Measurements from ENCODE around the gene PDXP. TPM values are rescaled to one million over a fixed set of nuclear protein-coding genes. Genes with fewer than 3 reads are reported as not detected.
A peak's percentile ranks its signal among the peaks of the same experiment; 100 is the strongest.

The PDXP gene
- total and polyA plus RNA-seq, 10 donors = 9.3 to 26.6 (median 12.6) TPM

DNA sequence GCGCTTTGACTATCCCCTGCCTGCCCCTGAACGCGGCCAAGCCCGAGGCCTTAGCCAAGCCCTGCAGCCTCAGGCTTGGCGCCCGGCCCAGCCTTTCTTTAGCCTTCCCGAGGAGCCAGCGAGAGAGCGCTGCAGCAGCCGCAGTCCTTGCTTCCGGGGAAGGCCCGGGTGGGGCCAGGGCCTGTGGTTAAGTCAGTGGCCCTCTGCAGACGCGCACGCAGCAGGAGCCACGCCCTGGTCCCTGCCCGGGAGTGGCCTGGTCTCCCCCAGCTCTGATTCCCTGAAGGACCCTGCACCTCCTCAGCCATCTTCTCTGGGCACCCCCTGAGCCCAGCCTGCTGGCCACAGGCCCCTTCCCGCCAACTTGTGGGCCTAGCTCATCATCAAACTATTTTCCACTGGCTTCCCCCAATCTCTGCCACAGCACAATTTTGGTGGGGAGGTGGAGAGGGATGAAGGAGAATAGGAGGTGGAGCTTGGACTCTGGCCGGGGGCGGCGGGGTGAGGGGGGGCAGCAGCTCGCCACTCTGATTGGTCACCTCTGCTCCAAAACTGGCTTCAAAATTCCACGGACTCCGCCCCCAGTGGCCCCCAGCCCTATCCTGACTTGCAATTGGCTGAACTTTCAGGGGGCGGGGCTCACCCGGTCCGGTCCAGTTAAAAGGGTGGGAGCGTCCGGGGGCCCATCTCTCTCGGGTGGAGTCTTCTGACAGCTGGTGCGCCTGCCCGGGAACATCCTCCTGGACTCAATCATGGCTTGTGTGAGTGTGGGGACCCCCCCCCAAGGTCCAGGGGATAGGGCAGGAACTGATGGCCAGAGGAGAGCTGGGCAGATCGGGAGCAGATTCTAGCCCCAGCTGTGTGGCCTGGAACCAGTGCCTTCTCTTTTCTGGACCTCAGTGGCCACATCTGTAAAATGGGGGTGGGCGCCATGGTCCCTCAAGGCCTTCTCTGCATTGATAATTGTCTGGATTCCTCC, 16.7 kb downstream of the PDXP start, which contains the start of gene LGALS1:
Gene LGALS1 (plus strand): TSS at position 686 of the 979 bp plus-strand sequence. CDS start 67 bp downstream, at position 753.
- intact Hi-C loops (cut with DNase I; ENCODE audit: low total_unique reads) = no loop called here
- Histone ChIP-seq H3K36me3 (peaks cover 0 to 25% (median 2%) of the 10 kb centered on the region in 6 donors), H3K27me3 (replicated peaks in 1 of 7) (no peaks in the 10 kb centered on the region), H3K4me1 (peaks cover 28 to 75% (median 63%) of the 10 kb centered on the region in 6 donors), H3K27ac (peak within 1 kb of the TSS; percentile 92 to 99 (median 96)), H3K9me3 (no peaks in the 10 kb centered on the region), H3K4me3 (peak within 1 kb of the TSS; percentile 47 to 87 (median 62))
- WGBS, 5 donors = 9 to 20% (median 13%) methylated on average over 28 to 34 of the region's 34 CpGs
- TF ChIP-seq POLR2AphosphoS5 (IDR thresholded peaks at IDR 0.05) (peak; percentile 55 to 86 (median 81)), POLR2A (IDR thresholded peaks at IDR 0.05) (no peak)
- TF ChIP-seq, protein P1, sequence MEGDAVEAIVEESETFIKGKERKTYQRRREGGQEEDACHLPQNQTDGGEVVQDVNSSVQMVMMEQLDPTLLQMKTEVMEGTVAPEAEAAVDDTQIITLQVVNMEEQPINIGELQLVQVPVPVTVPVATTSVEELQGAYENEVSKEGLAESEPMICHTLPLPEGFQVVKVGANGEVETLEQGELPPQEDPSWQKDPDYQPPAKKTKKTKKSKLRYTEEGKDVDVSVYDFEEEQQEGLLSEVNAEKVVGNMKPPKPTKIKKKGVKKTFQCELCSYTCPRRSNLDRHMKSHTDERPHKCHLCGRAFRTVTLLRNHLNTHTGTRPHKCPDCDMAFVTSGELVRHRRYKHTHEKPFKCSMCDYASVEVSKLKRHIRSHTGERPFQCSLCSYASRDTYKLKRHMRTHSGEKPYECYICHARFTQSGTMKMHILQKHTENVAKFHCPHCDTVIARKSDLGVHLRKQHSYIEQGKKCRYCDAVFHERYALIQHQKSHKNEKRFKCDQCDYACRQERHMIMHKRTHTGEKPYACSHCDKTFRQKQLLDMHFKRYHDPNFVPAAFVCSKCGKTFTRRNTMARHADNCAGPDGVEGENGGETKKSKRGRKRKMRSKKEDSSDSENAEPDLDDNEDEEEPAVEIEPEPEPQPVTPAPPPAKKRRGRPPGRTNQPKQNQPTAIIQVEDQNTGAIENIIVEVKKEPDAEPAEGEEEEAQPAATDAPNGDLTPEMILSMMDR (IDR thresholded peaks at IDR 0.05 in 8 of 11, conservative IDR thresholded peaks at IDR 0.05 in 3 of 11) = peak in 2 of 11 experiments; percentile 15 to 27
- DNase-seq = peak; percentile 94

DNA sequence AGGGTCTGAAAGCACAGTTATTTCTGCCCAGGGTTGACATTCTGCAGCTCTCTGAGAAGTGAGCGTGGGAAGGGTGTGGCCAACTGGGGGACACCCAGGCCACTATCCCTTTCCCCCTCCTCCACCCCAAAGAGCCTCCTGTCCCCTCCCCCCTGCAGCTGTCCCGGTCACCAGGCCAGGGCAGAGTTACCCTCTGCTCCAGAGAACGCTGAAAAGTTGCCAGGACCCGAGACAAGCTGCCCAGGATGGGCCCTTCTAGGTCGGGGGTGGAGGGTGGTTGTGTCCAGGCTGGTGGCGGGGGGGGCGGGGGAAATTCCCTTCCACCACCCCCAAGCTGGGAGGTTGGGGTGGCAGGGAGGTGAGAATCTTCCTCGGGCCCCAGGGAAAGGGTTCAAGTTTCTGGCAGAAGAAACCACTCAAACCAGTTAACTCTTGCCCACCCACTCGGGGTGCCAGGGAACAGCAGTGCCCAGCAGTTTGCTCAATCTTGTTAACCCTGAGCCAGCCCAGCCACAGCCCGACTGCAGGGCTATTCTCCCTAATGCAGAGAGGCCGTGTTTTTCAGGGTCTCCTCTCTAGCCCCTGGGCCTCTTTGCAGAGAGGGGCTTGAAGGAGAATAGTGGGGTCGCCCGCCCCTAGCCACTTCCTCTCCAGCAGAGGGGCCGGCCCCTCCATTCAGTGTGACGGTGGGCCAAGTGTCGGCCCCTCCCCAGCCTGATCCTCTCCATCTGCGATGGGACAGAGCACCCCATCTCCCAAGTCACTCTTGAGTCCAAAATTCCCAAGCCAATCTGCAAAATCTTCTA, 17.6 kb downstream of the PDXP start:
- Histone ChIP-seq H3K27ac (peak overlapping the region; percentile 92 to 99 (median 96)), H3K4me3 (peak overlapping the region; percentile 47 to 87 (median 62)), H3K9me3 (no peaks in the 10 kb centered on the region), H3K27me3 (replicated peaks in 1 of 7) (no peaks in the 10 kb centered on the region), H3K4me1 (peaks cover 28 to 82% (median 66%) of the 10 kb centered on the region in 6 donors), H3K36me3 (peaks cover 0 to 25% (median 2%) of the 10 kb centered on the region in 6 donors)
- no peak for DNase-seq
- intact Hi-C loops (cut with DNase I; ENCODE audit: low total_unique reads) = no loop called here
- 6 to 18% (median 7%) methylated on average over 10 to 17 of the region's 17 CpGs for WGBS, 5 donors
- TF ChIP-seq, protein P1 (IDR thresholded peaks at IDR 0.05 in 8 of 11, conservative IDR thresholded peaks at IDR 0.05 in 3 of 11) = no peak
- no peak for TF ChIP-seq POLR2A (IDR thresholded peaks at IDR 0.05)
- TF ChIP-seq POLR2AphosphoS5 (IDR thresholded peaks at IDR 0.05) = no peak

DNA sequence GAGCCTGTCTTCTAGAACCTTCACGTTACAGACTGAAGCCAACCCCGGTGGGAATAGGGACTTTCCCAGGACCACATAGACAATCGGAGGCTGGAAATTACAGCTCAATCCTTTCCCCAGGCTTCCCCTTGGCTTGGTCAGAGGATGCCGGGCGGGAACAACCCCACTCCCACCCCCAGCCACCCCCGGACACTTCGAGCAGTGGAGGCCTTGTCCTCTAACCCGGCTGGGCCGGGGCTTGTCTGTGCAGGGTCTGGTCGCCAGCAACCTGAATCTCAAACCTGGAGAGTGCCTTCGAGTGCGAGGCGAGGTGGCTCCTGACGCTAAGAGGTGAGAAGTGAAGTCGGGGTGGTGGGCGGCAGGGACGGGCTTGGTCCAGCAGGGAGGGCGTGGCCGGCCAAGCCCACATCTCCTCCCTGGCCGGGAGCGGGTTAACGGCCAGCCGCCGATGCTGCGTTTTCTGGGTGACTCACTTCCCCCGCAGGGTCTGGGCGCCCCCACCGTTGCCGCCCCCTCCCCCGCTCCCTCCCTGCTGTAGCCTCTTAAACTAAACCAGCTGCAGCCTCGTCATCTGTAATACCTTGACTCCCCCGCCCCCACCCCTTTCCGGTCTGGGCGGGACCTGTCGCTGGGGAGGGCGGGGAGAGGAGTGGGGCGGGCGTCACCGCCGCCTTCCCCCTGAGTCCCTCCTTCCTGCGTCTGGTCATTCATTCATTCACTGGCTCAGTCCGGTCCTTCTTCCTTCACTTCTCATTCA, 18.4 kb downstream of the PDXP start:
- H3K27ac ChIP-seq = peak overlapping the region; percentile 92 to 99 (median 96)
- H3K4me1 ChIP-seq = peaks cover 33 to 86% (median 72%) of the 10 kb centered on the region in 6 donors
- peak; percentile 88 to 90 (median 89) for TF ChIP-seq POLR2AphosphoS5 (IDR thresholded peaks at IDR 0.05)
- TF ChIP-seq, protein P1 (IDR thresholded peaks at IDR 0.05 in 8 of 11, conservative IDR thresholded peaks at IDR 0.05 in 3 of 11) = peak in 1 of 11 experiments; percentile 31
- peak in 1 of 3 donors; percentile 41 for TF ChIP-seq POLR2A (IDR thresholded peaks at IDR 0.05)
- H3K4me3 ChIP-seq = peak overlapping the region; percentile 47 to 87 (median 62)
- no peaks in the 10 kb centered on the region for H3K27me3 ChIP-seq (replicated peaks in 1 of 7)
- H3K9me3 ChIP-seq = no peaks in the 10 kb centered on the region
- 0 to 1% (median 0%) methylated on average over 19 to 42 of the region's 42 CpGs for WGBS, 5 donors
- H3K36me3 ChIP-seq = peaks cover 0 to 25% (median 2%) of the 10 kb centered on the region in 6 donors
- peak; percentile 97 for DNase-seq
- intact Hi-C loops (cut with DNase I; ENCODE audit: low total_unique reads) = no loop called here
